BLaER1 (cell line): ENCODE measurements around the gene TMEM247.
"Not testable (repeated sequence)": the region's sequence is repeated elsewhere in the genome, so short reads cannot be mapped to it uniquely, and the experiment has no call there.

Experiments
- H3K27ac ChIP-seq: shearing (Covaris generic); formaldehyde crosslinking; 2 replicates; pipeline ENCODE4 v1.8.1; 2022
- H3K27me3 ChIP-seq: shearing (Covaris generic); formaldehyde crosslinking; 2 replicates; pipeline ENCODE4 v1.8.1; 2022
- H3K36me3 ChIP-seq: shearing (Covaris generic); formaldehyde crosslinking; 2 replicates; pipeline ENCODE4 v1.8.1; 2022
- H3K4me1 ChIP-seq: shearing (Covaris generic); formaldehyde crosslinking; 2 replicates; pipeline ENCODE4 v1.8.1; 2022
- H3K4me2 ChIP-seq: shearing (Covaris generic); formaldehyde crosslinking; 2 replicates; pipeline ENCODE4 v1.8.1; 2022
- H3K4me3 ChIP-seq: shearing (Covaris generic); formaldehyde crosslinking; 2 replicates; pipeline ENCODE4 v1.8.1; 2022
- H3K9ac ChIP-seq: shearing (Covaris generic); formaldehyde crosslinking; 2 replicates; pipeline ENCODE4 v1.8.1; 2022
- H3K9me3 ChIP-seq: shearing (Covaris generic); formaldehyde crosslinking; 2 replicates; pipeline ENCODE4 v1.8.1; 2022
- H4K20me1 ChIP-seq: shearing (Covaris generic); formaldehyde crosslinking; 2 replicates; pipeline ENCODE4 v1.8.1; 2022
- Cebpa-rat ChIP-seq: shearing (Covaris generic); IDR thresholded peaks from 2 replicates; pipeline ENCODE4 v1.8.1; 2022

TMEM247 gene

DNA sequence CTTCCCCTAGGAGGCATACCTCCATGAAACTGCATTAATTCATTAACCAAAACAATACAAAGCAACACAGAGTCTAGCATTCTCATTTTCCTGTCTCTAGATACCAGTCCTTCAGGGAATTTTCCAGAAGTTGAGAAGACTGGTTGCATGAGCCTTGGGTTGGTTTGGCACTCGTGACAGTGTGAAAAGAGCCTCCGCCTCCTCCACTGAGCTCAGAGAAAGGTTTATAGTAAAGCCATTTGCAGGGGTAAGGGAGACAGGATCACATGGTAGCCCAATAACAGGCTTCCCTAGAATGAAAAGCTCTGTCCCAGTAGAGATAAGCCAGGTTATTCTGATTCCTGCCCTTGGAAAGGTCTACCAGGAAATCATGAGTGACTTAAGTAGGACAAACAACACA lies 9.7 kb upstream of the TMEM247 start:
- Histone ChIP-seq H3K9me3 (no peaks in the 10 kb centered on the region), H4K20me1 (no peaks in the 10 kb centered on the region), H3K27me3 (no peaks in the 10 kb centered on the region), H3K4me1 (peaks cover 6% of the 10 kb centered on the region; the same call in 1 of the 2 replicates), H3K27ac (no peak overlapping the region), H3K9ac (no peak overlapping the region), H3K4me2 (no peak overlapping the region), H3K36me3 (no peaks in the 10 kb centered on the region), H3K4me3 (no peak overlapping the region)
- TF ChIP-seq Cebpa-rat: no peak

DNA sequence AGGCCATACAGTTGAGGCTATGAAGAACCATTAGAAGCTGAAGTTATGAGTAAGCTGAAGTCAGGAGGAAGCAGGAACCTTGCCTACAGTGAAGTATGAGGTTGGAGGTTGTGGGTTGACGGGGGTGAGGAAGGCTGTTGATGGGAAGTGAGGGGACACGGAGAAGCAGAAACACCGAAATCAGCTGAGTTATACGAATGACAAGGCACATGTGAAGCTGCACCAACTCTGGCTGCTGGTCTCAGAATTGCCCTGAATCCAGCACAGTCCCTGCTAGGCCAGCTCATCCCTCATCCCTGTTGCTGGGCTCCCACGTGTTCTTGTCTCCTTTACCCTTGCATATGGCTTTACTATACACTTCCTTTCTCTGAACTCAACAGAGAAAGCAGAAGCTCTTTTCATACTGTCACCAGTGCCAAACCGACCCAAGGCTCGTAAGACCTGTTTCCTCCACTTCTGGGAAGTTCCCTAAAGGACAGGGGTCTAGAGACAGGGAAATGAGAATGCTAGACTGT lies 9.2 kb upstream of the TMEM247 start:
- H3K27me3 ChIP-seq: no peaks in the 10 kb centered on the region
- no peak overlapping the region for H3K4me2 ChIP-seq
- H3K27ac ChIP-seq: no peak overlapping the region
- TF ChIP-seq Cebpa-rat: no peak
- no peak overlapping the region for H3K4me3 ChIP-seq
- no peaks in the 10 kb centered on the region for H4K20me1 ChIP-seq
- no peaks in the 10 kb centered on the region for H3K9me3 ChIP-seq
- H3K9ac ChIP-seq: no peak overlapping the region
- peaks cover 6% of the 10 kb centered on the region; the same call in 1 of the 2 replicates for H3K4me1 ChIP-seq
- H3K36me3 ChIP-seq: no peaks in the 10 kb centered on the region

DNA sequence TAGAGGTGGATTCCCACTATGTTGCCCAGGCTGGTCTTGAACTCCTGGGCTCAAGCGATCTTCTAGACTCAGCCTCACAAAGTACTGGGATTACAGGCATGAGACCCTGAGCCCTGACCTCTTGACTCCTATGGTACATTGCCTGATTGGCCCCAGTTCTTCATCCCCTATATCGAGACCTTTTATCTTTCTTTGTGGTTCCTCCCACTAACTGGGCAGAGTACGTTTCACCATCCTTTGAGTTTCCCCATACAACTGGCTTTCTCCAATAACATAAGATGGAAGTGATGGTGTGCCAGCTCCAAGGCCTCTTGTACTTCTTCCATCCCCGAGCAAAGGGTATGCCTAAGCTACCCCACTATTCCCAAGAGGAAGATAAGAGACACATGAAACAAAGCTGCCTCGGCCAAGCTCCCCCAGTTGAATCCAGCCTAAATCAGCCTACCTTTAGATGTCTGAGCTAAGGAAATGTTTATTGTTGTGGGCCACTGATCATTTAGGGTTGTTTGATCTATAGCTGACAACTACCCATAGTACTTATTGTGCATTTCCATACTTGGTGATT lies 8.3 kb upstream of the TMEM247 start:
- Histone ChIP-seq H3K9ac (no peak overlapping the region), H3K4me1 (peaks cover 6% of the 10 kb centered on the region; the same call in 1 of the 2 replicates), H3K36me3 (no peaks in the 10 kb centered on the region), H3K4me3 (no peak overlapping the region), H3K4me2 (no peak overlapping the region), H3K27me3 (no peaks in the 10 kb centered on the region), H4K20me1 (no peaks in the 10 kb centered on the region), H3K27ac (no peak overlapping the region), H3K9me3 (no peaks in the 10 kb centered on the region)
- TF ChIP-seq Cebpa-rat: no peak

DNA sequence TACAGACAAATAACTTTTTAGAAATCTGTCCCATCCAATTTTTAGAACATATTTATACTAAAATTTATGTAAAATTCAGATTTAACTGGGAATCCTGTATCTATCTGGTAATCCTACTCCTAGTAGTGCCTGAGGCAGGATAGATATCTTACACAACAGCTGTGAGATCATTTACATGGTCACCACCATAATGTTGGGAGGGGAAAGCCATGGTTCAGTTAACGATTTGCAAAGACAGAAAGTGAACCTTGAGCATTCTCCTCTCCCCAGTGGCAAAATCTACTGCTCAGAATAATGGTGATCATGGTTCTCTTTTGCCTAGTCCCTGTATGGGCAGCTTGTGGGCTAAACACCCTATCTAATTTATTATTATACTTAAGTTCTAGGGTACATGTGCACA lies 7.7 kb upstream of the TMEM247 start:
- H3K27ac ChIP-seq: no peak overlapping the region
- H4K20me1 ChIP-seq: no peaks in the 10 kb centered on the region
- H3K4me3 ChIP-seq: no peak overlapping the region
- no peak overlapping the region for H3K9ac ChIP-seq
- H3K36me3 ChIP-seq: no peaks in the 10 kb centered on the region
- no peak for TF ChIP-seq Cebpa-rat
- H3K27me3 ChIP-seq: no peaks in the 10 kb centered on the region
- H3K4me2 ChIP-seq: no peak overlapping the region
- H3K4me1 ChIP-seq: peaks cover 2% of the 10 kb centered on the region; the same call in 1 of the 2 replicates
- H3K9me3 ChIP-seq: no peaks in the 10 kb centered on the region

DNA sequence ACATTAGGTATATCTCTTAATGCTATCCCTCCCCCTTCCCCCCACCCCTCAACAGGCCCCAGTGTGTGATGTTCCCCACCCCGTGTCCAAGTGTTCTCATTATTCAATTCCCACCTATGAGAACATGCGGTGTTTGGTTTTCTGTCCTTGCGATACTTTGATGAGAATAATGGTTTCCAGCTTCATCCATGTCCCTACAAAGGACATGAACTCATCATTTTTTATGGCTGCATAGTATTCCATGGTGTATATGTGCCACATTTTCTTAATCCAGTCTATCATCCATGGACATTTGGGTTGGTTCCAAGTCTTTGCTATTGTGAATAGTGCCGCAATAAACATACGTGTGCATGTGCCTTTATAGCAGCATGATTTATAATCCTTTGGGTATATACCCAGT lies 7.2 kb upstream of the TMEM247 start:
- H3K4me3 ChIP-seq, H3K27ac ChIP-seq, H3K9ac ChIP-seq, H3K27me3 ChIP-seq, H3K4me2 ChIP-seq, H4K20me1 ChIP-seq, H3K36me3 ChIP-seq, H3K9me3 ChIP-seq, H3K4me1 ChIP-seq: not testable (repeated sequence)

GRCh38 chr2:46477462-46477861 lies 1.9 kb upstream of the TMEM247 start:
- H3K4me3 ChIP-seq, H4K20me1 ChIP-seq, H3K9ac ChIP-seq, H3K4me2 ChIP-seq, H3K4me1 ChIP-seq, H3K27me3 ChIP-seq, H3K36me3 ChIP-seq, H3K27ac ChIP-seq: not testable (repeated sequence)
- H3K9me3 ChIP-seq: peaks cover 14% of the 10 kb centered on the region; the same call in 1 of the 2 replicates

DNA sequence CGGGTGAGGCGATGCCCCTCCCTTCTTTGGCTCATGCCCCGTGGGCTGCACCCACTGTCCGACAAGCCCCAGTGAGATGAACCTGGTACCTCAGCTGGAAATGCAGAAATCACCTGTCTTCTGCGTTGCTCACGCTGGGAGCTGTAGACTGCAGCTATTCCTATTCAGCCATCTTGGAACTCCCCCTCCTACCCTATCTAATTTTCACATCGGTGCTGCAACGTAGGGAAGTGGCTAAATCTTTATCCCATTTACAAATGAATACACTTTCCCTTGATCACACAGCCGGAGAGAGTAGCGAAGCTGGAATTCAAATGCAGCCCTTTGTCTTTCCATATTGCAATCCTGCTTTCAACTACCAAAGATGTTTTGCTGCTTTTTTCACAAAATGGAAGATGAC lies 1.4 kb upstream of the TMEM247 start:
- Histone ChIP-seq H4K20me1 (no peaks in the 10 kb centered on the region), H3K27me3 (no peaks in the 10 kb centered on the region), H3K36me3 (no peaks in the 10 kb centered on the region), H3K4me2 (no peak overlapping the region), H3K4me3 (no peak overlapping the region), H3K9ac (no peak overlapping the region), H3K27ac (no peak overlapping the region), H3K9me3 (peaks cover 14% of the 10 kb centered on the region; the same call in 1 of the 2 replicates), H3K4me1 (no peaks in the 10 kb centered on the region)
- TF ChIP-seq Cebpa-rat: no peak

GRCh38 chr2:46480562-46480961 lies 1.2 kb downstream of the TMEM247 start:
- TF ChIP-seq Cebpa-rat: no peak
- H3K27ac ChIP-seq: no peak overlapping the region
- H3K4me2 ChIP-seq: no peak overlapping the region

GRCh38 chr2:46481198-46482193 lies 2.1 kb downstream of the TMEM247 start:
- Histone ChIP-seq H3K4me2 (no peak overlapping the region), H3K27ac (no peak overlapping the region), H3K9me3 (peaks cover 14% of the 10 kb centered on the region; the same call in 1 of the 2 replicates), H4K20me1 (no peaks in the 10 kb centered on the region), H3K9ac (no peak overlapping the region), H3K4me3 (no peak overlapping the region), H3K36me3 (no peaks in the 10 kb centered on the region), H3K27me3 (no peaks in the 10 kb centered on the region), H3K4me1 (no peaks in the 10 kb centered on the region)
- TF ChIP-seq Cebpa-rat: no peak

More at GRCh38 chr2:46480562-46480961, 1.2 kb downstream of the TMEM247 start:
- H3K4me3 ChIP-seq: no peak overlapping the region
- H3K9ac ChIP-seq: no peak overlapping the region
- H3K9me3 ChIP-seq: peaks cover 14% of the 10 kb centered on the region; the same call in 1 of the 2 replicates
- H4K20me1 ChIP-seq: no peaks in the 10 kb centered on the region
- H3K27me3 ChIP-seq: no peaks in the 10 kb centered on the region
- no peaks in the 10 kb centered on the region for H3K4me1 ChIP-seq
- no peaks in the 10 kb centered on the region for H3K36me3 ChIP-seq

DNA sequence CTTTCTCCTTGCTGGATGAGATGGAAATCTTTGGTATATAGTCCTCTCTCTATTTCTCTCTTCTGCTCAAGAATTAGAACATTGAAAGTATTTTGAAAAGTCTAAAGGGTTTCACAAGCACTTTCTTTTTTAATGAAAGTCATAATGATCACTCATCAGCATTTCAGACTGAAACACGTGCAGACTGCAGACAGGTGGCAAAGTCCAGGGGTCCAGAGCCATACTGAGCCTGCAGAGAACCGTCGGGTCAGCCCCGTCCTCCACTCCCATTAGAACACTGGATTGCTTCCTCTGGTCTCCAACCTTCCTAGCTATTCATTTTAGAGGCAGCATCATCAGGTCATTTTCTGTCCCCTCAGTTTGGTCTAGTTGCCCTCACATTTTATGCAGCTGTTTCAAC lies 3.1 kb downstream of the TMEM247 start:
- Histone ChIP-seq H3K27me3 (no peaks in the 10 kb centered on the region), H3K4me1 (no peaks in the 10 kb centered on the region), H4K20me1 (no peaks in the 10 kb centered on the region), H3K4me3 (no peak overlapping the region), H3K9me3 (peaks cover 14% of the 10 kb centered on the region; the same call in 1 of the 2 replicates), H3K36me3 (no peaks in the 10 kb centered on the region), H3K9ac (no peak overlapping the region), H3K4me2 (no peak overlapping the region), H3K27ac (no peak overlapping the region)
- TF ChIP-seq Cebpa-rat: no peak
